Small intestine (tissue), 7 donors: Measurements from ENCODE around the gene TRNP1. TPM values are rescaled to one million over a fixed set of nuclear protein-coding genes. Genes with fewer than 3 reads are reported as not detected.

ENCODE experiments used
- DNase-seq, 2 donors: peaks; one replicate each; pipeline versions ENCODE4 v3.0.0 to v3.0.0-alpha.2; 2013
- FAIRE-seq: peaks from 2 replicates; lab custom pipeline; 2012; peaks lifted over from hg19 to GRCh38; lab: Jason Lieb, UNC
- H3K27ac ChIP-seq, 3 donors: one replicate each; pipeline ENCODE4 v1.5.1; 2013; ENCODE audit warnings: low read length in 2 of 3, mild to moderate bottlenecking in 2 of 3, control low read depth in 1 of 3, inconsistent platforms in 1 of 3, low read depth in 1 of 3, moderate library complexity in 1 of 3
- H3K27me3 ChIP-seq, 3 donors: one replicate each; pipeline ENCODE4 v1.6.1; 2013; ENCODE audit warnings: low read length in 3 of 3, inconsistent platforms in 1 of 3; ENCODE audit not compliant: control insufficient read depth in 3 of 3, insufficient read depth in 3 of 3
- H3K36me3 ChIP-seq, 3 donors: one replicate each; pipeline ENCODE4 v1.6.1; 2013; ENCODE audit warnings: low read length in 3 of 3, inconsistent platforms in 1 of 3, low read depth in 1 of 3, mild to moderate bottlenecking in 1 of 3, moderate library complexity in 1 of 3; ENCODE audit not compliant: control insufficient read depth in 3 of 3, insufficient read depth in 2 of 3
- H3K4me1 ChIP-seq, 3 donors: one replicate each; pipeline ENCODE4 v1.6.1; 2013; ENCODE audit warnings: low read length in 2 of 3, inconsistent platforms in 1 of 3, low read depth in 1 of 3, mild to moderate bottlenecking in 1 of 3, moderate library complexity in 1 of 3; ENCODE audit not compliant: control insufficient read depth in 3 of 3, insufficient read depth in 2 of 3
- H3K4me3 ChIP-seq, 3 donors: one replicate each; pipeline ENCODE4 v1.5.1; 2013; ENCODE audit warnings: low read length in 3 of 3, control low read depth in 1 of 3, inconsistent platforms in 1 of 3, low read depth in 1 of 3, mild to moderate bottlenecking in 1 of 3, moderate library complexity in 1 of 3
- H3K9me3 ChIP-seq, 2 donors: one replicate each; pipeline ENCODE4 v1.6.1; 2013; ENCODE audit warnings: low read depth in 1 of 2, low read length in 1 of 2; ENCODE audit not compliant: control insufficient read depth in 2 of 2, insufficient read depth in 1 of 2
- WGBS, 3 donors: extraction: QIAGEN DNeasy Blood & Tissue Kit; methylation state at CpG; one replicate each; pipeline ENCODE4 v1.1.7; 2013; 5-methylcytosine and 5-hydroxymethylcytosine counted together
- polyA plus RNA-seq, 4 donors: library from polyadenylated mRNA; stranded (reverse) in 3 of 4; unstranded in 1 of 4; fragments of 200-250 nt in 3 of 4; fragments of 120-200 nt in 1 of 4; gene quantifications; one replicate each; pipeline versions ENCODE4 v1.2.1 to v1.2.3, GENCODE V29; 2013
- donor health status: healthy with polysubstance abuse.
- donor health status: control.
- donor health status: control.
- donor health status: Bipolar disorder and iron deficiency.
- donor health status: healthy.

Gene TRNP1
- polyA plus RNA-seq, 4 donors, result 4.6 to 15.6 (median 11.8) TPM

- Histone ChIP-seq H3K27me3 (peaks cover 3 to 24% (median 16%) of the 10 kb centered on the region in 3 donors), H3K27ac (peak overlapping the region in 2 of 3 donors; percentile 55 to 76), H3K4me3 (no peak overlapping the region), H3K36me3 (peaks cover 0 to 6% (median 0%) of the 10 kb centered on the region in 3 donors), H3K4me1 (peaks cover 8 to 44% (median 13%) of the 10 kb centered on the region in 3 donors), H3K9me3 (no peaks in the 10 kb centered on the region)
- FAIRE-seq (no peak), DNase-seq (no peak)
- 45 to 52% (median 48%) methylated on average over 10 of the region's 10 CpGs for WGBS, 3 donors
These were observed 2.0 kb upstream of the TRNP1 start for GRCh38 chr1:26991310-26992116.

GRCh38 chr1:26994020-26994786 lies 711 bp downstream of the TRNP1 start:
- peaks cover 3 to 24% (median 16%) of the 10 kb centered on the region in 3 donors for H3K27me3 ChIP-seq
- peak overlapping the region; percentile 48 to 66 (median 62) for H3K4me3 ChIP-seq
- peaks cover 0 to 12% (median 0%) of the 10 kb centered on the region in 3 donors for H3K36me3 ChIP-seq
- 0 to 3% (median 1%) methylated on average over 35 to 97 of the region's 97 CpGs for WGBS, 3 donors
- peak overlapping the region in 1 of 3 donors; percentile 55 for H3K27ac ChIP-seq
- H3K4me1 ChIP-seq, result peaks cover 8 to 63% (median 18%) of the 10 kb centered on the region in 3 donors
- DNase-seq (peak in 1 of 2 donors; percentile 69), FAIRE-seq (no peak)
- no peaks in the 10 kb centered on the region for H3K9me3 ChIP-seq

DNA sequence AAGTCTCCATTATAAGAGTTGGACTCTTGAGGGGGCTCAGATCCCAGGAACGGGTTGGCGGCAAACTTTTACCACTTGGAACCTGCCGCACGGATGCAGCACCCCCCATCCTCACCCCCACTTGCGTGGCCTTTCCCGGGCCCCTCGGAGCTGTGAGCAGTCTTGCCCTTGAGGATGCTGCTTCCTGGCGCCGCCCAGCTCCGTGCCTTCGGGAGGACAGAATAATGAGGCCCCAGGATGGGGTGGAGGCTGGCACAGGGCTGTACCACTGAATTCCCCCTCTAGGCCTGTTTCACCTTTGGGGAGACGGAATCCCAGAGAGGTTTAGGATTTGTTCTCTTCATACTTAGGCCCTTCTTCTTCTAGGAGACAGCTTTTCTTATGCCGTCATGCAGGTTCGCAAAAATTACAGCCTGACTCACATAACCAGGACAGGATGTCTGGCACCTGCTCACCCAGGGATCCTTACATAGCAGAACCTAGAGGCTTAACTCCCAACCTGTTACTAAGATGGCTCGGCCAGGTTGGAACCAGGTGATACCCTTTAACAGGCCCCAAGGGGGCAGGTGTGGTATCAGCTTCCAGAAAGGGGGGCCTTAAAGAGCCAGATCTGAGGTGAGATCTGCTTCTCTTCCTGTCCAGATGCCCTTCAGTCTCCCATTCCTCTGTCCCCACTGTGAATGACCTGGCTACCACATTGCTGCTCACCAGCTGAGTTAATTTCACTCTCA lies 1.5 kb downstream of the TRNP1 start:
- H3K4me1 ChIP-seq, result peaks cover 8 to 70% (median 18%) of the 10 kb centered on the region in 3 donors
- peak overlapping the region in 1 of 3 donors; percentile 55 for H3K27ac ChIP-seq
- FAIRE-seq, result no peak
- 26 to 43% (median 37%) methylated on average over 15 of the region's 15 CpGs for WGBS, 3 donors
- DNase-seq, result peak in 1 of 2 donors; percentile 11
- H3K9me3 ChIP-seq, result no peaks in the 10 kb centered on the region
- H3K4me3 ChIP-seq, result peak overlapping the region in 2 of 3 donors; percentile 62 to 66
- peaks cover 3 to 24% (median 16%) of the 10 kb centered on the region in 3 donors for H3K27me3 ChIP-seq
- peaks cover 0 to 15% (median under 1%) of the 10 kb centered on the region in 3 donors for H3K36me3 ChIP-seq

- Histone ChIP-seq H3K27me3 (peaks cover 3 to 24% (median 16%) of the 10 kb centered on the region in 3 donors), H3K4me3 (no peak overlapping the region), H3K36me3 (peaks cover 0 to 20% (median 2%) of the 10 kb centered on the region in 3 donors), H3K4me1 (peaks cover 6 to 60% (median 17%) of the 10 kb centered on the region in 3 donors), H3K9me3 (no peaks in the 10 kb centered on the region), H3K27ac (no peak overlapping the region)
- no peak for DNase-seq
- 87 to 91% (median 87%) methylated on average over 1 of the region's 1 CpG for WGBS, 3 donors
- FAIRE-seq, result no peak
These were observed 2.5 kb downstream of the TRNP1 start for GRCh38 chr1:26996024-26996423.

DNA sequence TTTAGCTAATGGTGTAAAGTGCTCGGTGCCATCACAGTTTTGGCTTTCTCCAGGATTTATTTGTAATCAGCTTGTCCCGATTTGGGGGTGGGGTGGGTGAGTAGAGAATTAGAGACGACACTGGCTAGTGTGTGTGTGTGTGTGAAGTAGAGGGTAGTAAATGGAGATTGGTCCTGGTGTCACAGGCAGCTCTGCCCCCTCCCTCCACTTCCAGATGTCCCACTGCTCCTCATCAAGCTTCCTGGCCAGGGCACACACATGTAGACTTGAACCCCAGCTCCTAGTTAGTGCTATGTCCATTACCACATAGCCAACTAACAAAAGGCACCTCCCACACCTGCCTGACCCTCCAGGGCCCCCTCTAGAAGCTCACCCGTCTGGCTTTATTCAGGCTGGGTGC lies 3.2 kb downstream of the TRNP1 start:
- Histone ChIP-seq H3K4me1 (peaks cover 3 to 58% (median 12%) of the 10 kb centered on the region in 3 donors), H3K9me3 (no peaks in the 10 kb centered on the region), H3K27ac (no peak overlapping the region), H3K36me3 (peaks cover 0 to 20% (median 2%) of the 10 kb centered on the region in 3 donors), H3K27me3 (peaks cover 3 to 23% (median 16%) of the 10 kb centered on the region in 3 donors), H3K4me3 (no peak overlapping the region)
- WGBS, 3 donors, result 76 to 82% (median 82%) methylated on average over 4 of the region's 4 CpGs
- DNase-seq (no peak), FAIRE-seq (no peak)

GRCh38 chr1:26998429-26999300 lies 5.2 kb downstream of the TRNP1 start:
- peak overlapping the region in 1 of 3 donors; percentile 76 for H3K27ac ChIP-seq
- H3K27me3 ChIP-seq, result peaks cover 3 to 13% (median 7%) of the 10 kb centered on the region in 3 donors
- peaks cover 0 to 52% (median 10%) of the 10 kb centered on the region in 3 donors for H3K4me1 ChIP-seq
- no peaks in the 10 kb centered on the region for H3K9me3 ChIP-seq
- no peak for DNase-seq
- no peak overlapping the region for H3K4me3 ChIP-seq
- WGBS, 3 donors, result 78 to 88% (median 84%) methylated on average over 11 of the region's 11 CpGs
- H3K36me3 ChIP-seq, result peaks cover 0 to 20% (median 2%) of the 10 kb centered on the region in 3 donors
- no peak for FAIRE-seq

DNA sequence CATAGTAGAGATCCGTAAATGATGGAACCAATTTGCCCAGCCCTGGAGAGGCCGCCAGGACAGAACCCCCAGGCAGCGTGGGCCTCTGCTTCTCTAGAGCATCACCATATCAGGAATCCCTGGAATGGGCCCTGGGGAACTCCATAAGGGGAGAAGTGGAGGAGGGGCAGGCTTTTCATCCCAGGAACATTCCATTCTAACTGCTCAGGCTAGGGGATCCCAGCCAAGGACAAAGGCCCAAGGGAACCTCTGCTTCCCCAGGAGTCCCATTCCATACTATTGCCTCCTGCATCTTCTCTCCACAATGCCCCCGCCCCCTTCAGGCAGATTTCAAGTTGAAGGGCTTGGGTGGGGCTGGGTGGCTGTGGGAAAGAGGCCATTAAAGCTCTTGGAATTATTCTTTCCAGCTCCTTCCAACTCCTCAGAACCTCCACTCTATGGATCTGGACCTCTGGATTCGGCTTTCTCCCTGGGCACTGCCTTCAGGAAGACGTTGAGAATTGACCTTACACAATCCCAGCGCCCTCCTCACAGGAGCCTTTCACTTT lies 6.0 kb downstream of the TRNP1 start:
- H3K4me1 ChIP-seq, result peaks cover 0 to 56% (median 10%) of the 10 kb centered on the region in 3 donors
- DNase-seq, result no peak
- FAIRE-seq, result no peak
- peaks cover 0 to 10% (median 7%) of the 10 kb centered on the region in 3 donors for H3K27me3 ChIP-seq
- H3K36me3 ChIP-seq, result peaks cover 0 to 20% (median 2%) of the 10 kb centered on the region in 3 donors
- H3K9me3 ChIP-seq, result no peaks in the 10 kb centered on the region
- no peak overlapping the region for H3K4me3 ChIP-seq
- peak overlapping the region in 1 of 3 donors; percentile 80 for H3K27ac ChIP-seq
- 64 to 82% (median 79%) methylated on average over 7 of the region's 7 CpGs for WGBS, 3 donors
